Measurements from ENCODE around the gene USH1C.

The USH1C gene

DNA sequence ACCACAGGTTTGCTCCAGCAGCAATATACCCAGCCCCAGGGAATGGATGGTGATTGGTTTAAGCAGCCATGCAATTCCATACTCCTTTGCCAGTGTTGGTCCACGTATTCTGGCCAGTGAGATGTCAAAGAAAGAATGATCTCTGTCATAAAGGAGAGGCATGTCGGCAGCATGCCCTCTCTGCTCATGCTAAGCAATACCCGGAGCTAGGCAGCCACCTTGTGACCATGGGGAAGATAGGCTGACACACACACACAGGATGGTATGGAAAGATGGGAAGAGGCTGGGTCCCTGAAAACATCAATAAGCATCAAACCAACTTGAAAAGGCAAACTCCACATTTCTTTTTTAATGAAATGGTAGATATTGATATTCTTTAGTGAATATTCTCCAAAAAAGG, 72.7 kb downstream of the USH1C start:
- no peak for DNase-seq (ENCODE audit: low read depth)

DNA sequence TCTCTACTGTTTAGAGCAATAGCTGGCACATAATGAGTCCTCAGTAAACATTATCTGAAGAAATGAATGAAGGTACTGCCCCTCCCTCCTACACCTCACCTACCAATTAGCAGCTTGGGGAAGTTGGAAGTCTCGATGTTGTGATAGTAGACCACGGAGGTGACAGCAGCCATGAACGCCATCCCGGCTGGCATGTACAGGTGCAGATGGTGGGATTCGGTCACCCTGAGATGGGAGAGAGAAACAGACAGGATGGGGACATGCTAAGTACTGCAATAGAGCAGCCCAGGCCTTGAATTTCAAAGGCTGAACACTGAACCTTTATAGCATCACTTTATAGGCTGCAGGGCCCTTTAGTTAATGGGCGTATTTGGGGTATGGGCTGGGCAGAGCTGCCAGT, 74.2 kb downstream of the USH1C start:
- no peak for DNase-seq (ENCODE audit: low read depth)

DNA sequence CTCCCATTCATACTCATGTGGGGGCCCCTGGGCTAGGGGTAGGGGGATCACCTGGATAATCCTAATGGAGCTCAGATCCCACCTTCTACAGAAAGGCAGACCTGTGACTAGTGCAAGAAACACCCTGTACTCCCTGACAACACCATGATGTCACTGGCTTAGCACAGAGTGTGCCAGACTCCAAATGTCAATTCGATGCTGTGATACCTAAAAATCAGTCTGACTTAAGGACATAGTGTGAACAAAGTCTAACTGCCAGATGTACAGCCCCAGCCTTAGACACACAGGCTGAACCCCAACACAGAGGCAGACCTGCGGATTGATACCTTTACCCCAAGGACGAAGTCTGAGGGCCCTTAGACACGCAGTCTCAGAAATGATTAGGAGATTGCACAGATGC, 76.1 kb downstream of the USH1C start:
- no peak for DNase-seq (ENCODE audit: low read depth)

DNA sequence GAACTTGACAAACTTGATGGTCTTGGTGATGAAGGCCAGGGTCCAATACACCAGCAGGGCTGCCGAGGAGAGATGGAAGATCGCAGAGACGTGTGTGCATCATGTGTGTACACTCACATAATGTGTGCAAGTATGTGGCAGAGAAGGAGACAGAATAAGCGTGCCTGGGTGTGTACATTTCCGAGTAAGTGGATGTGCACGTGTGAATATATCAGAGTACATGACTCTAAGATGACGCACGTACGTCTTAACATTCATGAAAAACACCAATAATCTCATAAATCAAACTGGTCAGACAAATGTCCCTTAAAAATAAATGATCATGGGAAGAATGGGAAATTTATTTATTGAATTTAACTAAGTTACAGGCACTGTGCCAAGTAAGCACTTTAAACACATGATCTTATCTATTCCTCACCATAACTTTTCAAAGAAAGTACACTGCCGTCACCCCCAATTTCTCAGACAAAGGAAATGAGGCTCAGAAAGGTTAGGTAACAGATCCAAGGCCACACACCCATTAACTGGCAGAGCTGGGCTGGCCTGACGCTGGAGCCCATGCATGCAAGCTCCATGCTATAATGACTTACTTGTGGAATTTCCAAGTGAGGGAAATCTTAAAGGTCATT, 80.6 kb downstream of the USH1C start:
- no peak for DNase-seq (ENCODE audit: low read depth)

DNA sequence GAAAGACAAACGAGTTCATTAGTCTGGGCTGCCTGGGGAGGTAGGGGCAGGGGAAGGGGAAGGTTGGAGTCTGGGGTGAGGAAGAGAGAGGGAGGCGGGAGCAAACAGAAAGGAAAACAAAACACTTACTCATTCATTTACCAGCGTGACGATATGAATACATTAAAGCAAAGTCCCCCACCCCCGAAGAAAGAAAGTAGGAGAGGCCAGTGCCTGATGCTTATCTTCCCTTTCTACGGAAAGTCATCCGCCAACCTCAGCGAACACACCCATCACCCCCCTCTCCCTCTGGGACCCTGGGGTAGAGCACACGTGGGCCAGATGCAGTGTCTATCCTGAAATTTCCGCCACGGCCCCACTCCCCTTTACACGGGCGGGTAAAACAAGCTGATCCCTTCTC, 81.3 kb downstream of the USH1C start:
- no peak for DNase-seq (ENCODE audit: low read depth)

DNA sequence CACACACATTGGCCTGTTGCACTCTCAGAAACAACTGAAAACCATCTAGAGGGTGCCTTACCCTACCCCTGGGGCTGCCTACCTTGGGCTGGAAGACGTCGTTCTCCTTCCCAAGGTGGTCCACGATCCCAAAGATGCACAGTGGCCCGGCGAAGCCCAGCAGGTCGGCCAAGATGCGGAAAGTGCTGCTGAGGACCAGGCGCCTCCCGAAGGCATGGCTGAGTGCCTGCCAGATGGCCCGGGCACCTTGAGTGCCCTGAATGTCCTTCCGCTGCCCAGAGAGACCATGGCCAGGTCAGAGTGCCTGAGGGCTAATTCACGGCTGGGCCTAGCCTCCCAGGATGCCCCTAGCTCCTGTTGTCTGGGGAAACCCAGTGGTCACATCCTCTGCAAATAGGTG, 83.8 kb downstream of the USH1C start:
- no peak for DNase-seq (ENCODE audit: low read depth)

DNA sequence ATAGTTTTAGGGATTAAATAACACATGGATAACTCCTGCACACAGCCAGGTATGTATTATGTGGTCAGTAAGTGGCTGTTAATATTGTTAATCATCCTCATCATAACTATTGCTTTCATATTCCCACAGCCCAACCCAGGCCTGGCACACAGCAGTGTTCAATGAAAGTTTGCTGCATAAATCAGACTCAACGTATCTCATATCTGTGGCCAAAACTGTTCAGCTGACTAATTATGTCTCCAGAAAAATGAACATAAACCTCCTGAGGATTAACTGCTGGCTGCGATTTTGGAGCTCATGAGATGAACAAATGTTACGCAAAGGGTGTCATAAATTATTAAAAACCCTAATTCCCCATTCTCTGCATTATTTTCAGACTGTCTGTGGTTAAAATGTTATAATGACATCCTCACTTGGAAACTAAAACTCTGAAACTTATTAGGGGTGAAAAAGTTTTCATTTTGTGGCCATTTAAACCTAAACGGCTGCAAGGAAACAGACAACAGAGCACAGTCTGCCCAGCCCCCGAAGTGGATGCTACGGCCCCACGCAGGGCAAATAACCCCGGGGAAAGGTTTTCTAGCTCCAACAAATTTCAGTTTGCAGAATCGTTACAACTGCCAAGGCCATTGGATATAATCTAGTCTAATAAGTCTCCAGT, 84.8 kb downstream of the USH1C start:
- no peak for DNase-seq (ENCODE audit: low read depth)

DNA sequence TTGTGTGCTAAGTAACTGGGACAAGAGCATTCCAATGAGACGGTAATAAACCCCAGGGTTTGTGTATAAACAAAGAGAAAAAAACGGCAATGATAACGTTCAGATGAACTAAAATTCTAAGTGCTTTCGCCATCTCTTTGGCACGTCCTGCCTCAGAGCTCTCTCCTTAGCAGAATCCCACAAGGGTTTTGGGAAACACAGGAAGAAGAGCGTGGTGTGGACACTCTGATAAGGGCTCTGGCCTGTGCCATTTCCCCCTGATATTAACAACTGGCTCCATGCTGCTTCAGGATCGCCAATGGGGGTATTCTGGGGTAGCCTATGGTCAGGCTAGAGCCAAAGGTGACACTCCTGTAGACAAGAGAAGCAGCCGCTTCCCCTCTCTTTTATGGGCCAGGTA, 85.9 kb downstream of the USH1C start:
- DNase-seq (ENCODE audit: low read depth): no peak

DNA sequence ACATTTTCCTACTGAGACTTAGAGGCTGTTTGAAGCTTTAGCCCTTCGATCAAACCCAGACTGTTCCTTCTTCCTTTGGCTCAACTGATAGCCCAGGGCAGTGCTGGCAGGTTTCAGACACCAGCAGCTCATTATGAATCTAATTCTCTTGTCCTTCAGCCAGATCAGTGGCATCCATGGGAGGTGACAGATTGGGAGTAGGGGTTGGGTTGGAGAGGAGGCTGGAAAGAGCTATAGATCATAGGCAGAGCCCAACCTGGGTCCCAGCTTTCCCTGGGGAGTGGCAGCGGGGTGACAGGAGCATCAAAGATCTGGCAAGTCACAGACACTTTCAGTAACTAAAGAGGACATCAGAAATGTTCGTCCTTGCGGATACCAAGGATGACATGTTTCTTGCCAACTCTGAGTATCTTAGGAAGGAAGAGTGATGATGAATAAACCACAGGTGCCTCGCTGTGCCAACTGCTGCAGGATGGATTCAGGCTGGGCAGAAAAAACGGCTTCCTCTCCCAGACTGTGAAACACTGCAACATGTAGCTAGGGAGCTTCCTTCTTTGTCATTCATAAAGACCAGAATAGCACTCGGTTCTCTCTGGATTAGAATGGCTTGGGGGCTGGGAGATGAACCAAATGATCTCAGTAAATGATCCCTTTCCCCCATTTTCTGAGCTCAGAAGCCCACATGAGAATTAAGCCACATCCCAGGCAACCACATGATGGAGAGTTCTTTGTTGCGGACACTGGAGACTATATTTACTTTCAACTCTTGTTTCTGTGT, 86.6 kb downstream of the USH1C start:
- no peak for DNase-seq (ENCODE audit: low read depth)

DNA sequence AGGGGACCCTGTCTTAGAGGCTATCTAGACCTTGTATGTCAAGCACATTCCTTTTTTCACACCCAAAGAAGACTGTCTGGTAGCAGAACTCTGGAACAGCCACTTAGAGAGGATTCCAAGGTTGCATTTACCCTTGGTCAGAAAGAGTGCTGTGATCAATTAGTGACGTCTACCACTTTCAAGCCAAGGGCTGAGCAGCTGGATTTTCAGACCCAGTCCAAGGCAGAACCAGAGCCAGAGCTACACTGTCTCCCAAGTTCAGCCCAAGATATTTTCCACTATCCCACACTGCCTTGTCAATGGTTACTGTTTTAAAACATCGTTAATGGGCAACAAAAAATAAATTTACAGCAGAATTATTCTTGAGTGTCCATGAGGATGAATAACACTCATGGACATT, 91.5 kb downstream of the USH1C start:
- DNase-seq (ENCODE audit: low read depth): no peak

DNA sequence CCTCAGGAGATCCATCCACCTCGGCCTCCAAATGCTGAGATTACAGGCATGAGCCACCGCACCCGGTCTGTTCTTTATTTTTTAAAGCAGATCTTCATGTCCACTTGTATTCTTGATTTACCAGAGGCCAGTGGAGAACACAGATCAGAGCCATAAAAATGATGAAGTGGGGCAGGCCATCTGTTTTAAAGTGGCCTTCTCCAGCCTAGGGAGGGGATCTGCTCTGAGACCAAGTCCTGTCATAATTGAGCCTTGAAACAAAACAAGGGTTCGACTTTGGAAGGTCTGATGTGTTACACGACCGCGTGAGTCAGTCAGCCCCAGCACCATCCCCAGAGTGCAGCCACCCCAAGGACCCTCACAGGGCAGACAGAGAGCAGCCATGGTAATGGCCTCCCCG, 95.1 kb downstream of the USH1C start:
- DNase-seq (ENCODE audit: low read depth): no peak

DNA sequence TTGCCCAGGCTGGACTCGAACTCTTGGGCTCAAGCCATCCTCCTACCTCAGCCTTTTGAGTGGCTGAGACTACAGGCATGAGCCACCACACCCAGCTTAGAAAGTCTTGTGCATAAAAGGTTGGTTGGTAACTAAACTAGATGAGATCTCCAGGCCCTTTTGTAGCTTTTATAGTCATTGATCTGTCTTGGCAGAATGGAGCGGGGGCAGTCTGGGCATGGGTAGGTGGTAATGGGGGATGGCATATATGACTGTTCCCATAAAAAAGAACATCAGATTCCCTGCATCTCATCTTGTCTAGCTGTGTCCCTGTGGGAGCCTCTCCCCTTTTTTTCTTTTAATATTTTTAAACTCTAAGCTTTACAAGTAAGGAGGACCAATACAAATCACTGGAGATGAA, 97.7 kb downstream of the USH1C start:
- DNase-seq (ENCODE audit: low read depth): no peak

DNA sequence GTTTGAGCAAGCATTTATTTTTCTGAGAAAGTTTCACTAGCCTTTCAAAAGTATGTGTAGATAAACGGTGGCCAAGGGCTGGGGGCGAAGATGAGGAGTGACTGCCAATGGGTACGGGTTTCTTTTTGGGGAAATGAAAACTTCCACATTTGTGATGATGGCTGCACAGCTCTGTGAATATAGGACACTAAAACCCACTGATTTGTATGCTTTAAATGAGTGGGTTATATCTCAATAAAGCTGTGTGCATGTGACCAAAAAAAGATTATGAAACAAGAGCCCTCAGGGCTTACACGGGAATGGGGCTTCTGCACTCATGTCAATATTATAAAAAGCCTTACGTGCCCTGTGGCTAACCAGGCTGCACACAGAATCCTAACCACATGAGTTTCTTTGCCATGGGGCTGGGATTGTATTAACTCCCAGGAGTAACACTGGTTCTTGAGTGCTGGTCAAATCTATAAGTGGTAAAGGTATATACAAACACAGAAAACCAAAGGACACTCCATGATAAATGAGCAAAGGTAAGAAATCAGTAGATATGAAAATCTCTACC, 98.9 kb downstream of the USH1C start:
- no peak for DNase-seq (ENCODE audit: low read depth)

DNA sequence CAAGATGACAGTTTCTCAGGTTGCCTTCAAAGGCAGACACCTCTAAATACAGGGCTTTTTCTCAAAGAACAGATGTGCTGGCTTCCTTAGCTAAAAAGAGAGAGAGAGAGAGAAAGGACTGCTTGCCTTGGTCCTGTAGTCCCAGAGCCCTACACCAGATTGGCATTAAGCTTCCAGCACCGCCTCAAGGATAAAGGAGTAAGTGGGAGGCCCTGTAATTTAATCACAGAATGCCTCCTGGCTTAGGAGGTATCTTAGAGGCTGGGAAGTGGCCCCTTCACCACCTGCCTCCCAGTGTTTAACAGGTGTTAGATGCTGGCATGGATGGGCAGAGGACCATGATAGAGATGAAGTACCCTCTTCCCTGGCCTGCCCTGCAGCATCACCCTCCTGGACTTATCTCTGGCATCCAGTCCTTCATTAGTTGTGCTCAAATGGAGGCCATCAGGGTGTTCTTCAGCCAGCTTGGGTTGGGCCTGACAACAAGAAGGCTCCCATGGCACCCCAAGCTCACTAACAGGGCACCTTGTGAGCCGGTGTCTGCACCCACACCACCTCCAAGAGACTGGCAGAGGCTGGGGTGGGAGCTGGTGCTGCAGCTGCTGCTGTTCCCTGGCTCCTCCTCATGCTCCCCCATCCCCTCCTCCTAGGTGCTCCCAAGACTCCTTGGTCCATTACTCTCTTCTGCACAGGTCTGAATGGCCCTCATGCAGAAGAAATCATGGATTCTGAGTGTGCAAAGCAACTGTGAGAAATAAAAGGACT, 100.1 kb downstream of the USH1C start:
- DNase-seq (ENCODE audit: low read depth): no peak
